Endothelial cell of umbilical vein (primary cell): ENCODE results near the gene KLF17. TPM values are rescaled to one million over a fixed set of nuclear protein-coding genes. Genes with fewer than 3 reads are reported as not detected.

Source experiments
- BruUV-seq: library from RNA; stranded (reverse); fragments of 400-500 nt; replicated peaks from 2 replicates; lab custom pipeline; 2021; lab: Mats Ljungman, UMichigan
- CTCF ChIA-PET: fragments of 300-600, 350-600 bp; sonication (Branson Sonifier 250); formaldehyde crosslinking; loops from one replicate; lab custom pipeline; 2021; ENCODE audit warnings: antibody characterized with exemption, inconsistent platforms; lab: Charles Lee
- POLR2A ChIA-PET: fragments of 300-600, 350-600 bp; sonication (Branson Sonifier 250); formaldehyde crosslinking; loops from one replicate; lab custom pipeline; 2021; ENCODE audit warnings: antibody characterized with exemption, inconsistent platforms; lab: Charles Lee
- DNase-seq: peaks from one replicate; pipeline ENCODE4 v3.0.0-alpha.2; 2011; ENCODE audit warnings: low read depth, low spot score
- FAIRE-seq: peaks from 2 replicates; lab custom pipeline; 2011; peaks lifted over from hg19 to GRCh38; lab: Jason Lieb, UNC
- H2AFZ ChIP-seq: 2 replicates; pipeline ENCODE4 v1.6.0; 2012; ENCODE audit warnings: low read depth, low read length, control low read depth, inconsistent platforms
- H3K27ac ChIP-seq: 2 replicates; pipeline ENCODE4 v1.5.1; 2011; ENCODE audit warnings: low read depth, mild to moderate bottlenecking, control low read depth, low read length, moderate library complexity; ENCODE audit not compliant: insufficient read depth
- H3K27me3 ChIP-seq, 2 experiments: 2 replicates each; pipeline versions ENCODE4 v1.6.0 to v1.6.1; 2011; ENCODE audit warnings: low read length in 2 of 2, mixed read lengths in 1 of 2; ENCODE audit not compliant: control insufficient read depth in 2 of 2, insufficient read depth in 2 of 2
- H3K36me3 ChIP-seq, 2 experiments: 2 replicates in 1 of 2; 3 replicates in 1 of 2; pipeline ENCODE4 v1.5.1; 2011; ENCODE audit warnings: low read length in 2 of 2, mild to moderate bottlenecking in 1 of 2, moderate library complexity in 1 of 2; ENCODE audit not compliant: control insufficient read depth in 2 of 2, insufficient read depth in 2 of 2; ENCODE audit errors: extremely low read depth in 1 of 2
- H3K4me1 ChIP-seq: 3 replicates; pipeline ENCODE4 v1.5.1; 2011; ENCODE audit warnings: mild to moderate bottlenecking, low read length; ENCODE audit not compliant: control insufficient read depth, insufficient read depth; ENCODE audit errors: extremely low read depth
- H3K4me2 ChIP-seq: 2 replicates; pipeline ENCODE4 v1.6.1; 2011; ENCODE audit warnings: low read length, control low read depth, mixed read lengths; ENCODE audit not compliant: insufficient read depth
- H3K4me3 ChIP-seq, 3 experiments: fragments of 200-600 bp in 1 of 3; sonication (generic), shearing (Covaris generic) in 1 of 3; replicated peaks in 1 of 3; 2 replicates each; pipeline ENCODE4 v1.5.1; 2011 to 2016; ENCODE audit warnings: control low read depth in 3 of 3, low read length in 3 of 3, mild to moderate bottlenecking in 2 of 3, inconsistent platforms in 1 of 3, low read depth in 1 of 3, moderate library complexity in 1 of 3; ENCODE audit not compliant: insufficient read depth in 1 of 3
- H3K79me2 ChIP-seq: 2 replicates; pipeline ENCODE4 v1.6.0; 2012; ENCODE audit warnings: low read length, inconsistent platforms; ENCODE audit not compliant: control insufficient read depth, insufficient read depth
- H3K9ac ChIP-seq: replicated peaks from 2 replicates; pipeline ENCODE3; 2011; ENCODE audit warnings: low read length, control low read depth; ENCODE audit not compliant: insufficient read depth; ENCODE audit errors: extremely low read depth
- H3K9me1 ChIP-seq: replicated peaks from 3 replicates; pipeline ENCODE4 v1.6.0; 2011; ENCODE audit warnings: mild to moderate bottlenecking, low read length; ENCODE audit not compliant: control insufficient read depth, insufficient read depth; ENCODE audit errors: extremely low read depth
- H3K9me3 ChIP-seq: replicated peaks from 2 replicates; pipeline ENCODE4 v1.5.1; 2012; ENCODE audit warnings: low read length, inconsistent platforms; ENCODE audit not compliant: control insufficient read depth, insufficient read depth
- H4K20me1 ChIP-seq: replicated peaks from 2 replicates; pipeline ENCODE3; 2011; ENCODE audit warnings: mild to moderate bottlenecking, low read length; ENCODE audit not compliant: control insufficient read depth, insufficient read depth; ENCODE audit errors: extremely low read depth
- CTCF ChIP-seq, 2 donors: IDR thresholded peaks; 1 replicate in 1 of 2; 2 replicates in 1 of 2; pipeline ENCODE4 v1.5.1; 2011; ENCODE audit warnings: low read length in 2 of 2, mild to moderate bottlenecking in 2 of 2, moderate library complexity in 2 of 2, control low read depth in 1 of 2, inconsistent platforms in 1 of 2, low read depth in 1 of 2; ENCODE audit not compliant: insufficient read depth in 1 of 2; ENCODE audit errors: extremely low read depth in 1 of 2
- EZH2 ChIP-seq: IDR thresholded peaks from 2 replicates; pipeline ENCODE4 v1.6.1; 2012; ENCODE audit warnings: borderline replicate concordance, low read depth, mild to moderate bottlenecking, moderate library complexity, low read length, inconsistent platforms; ENCODE audit not compliant: severe bottlenecking
- FOS ChIP-seq: IDR thresholded peaks from 2 replicates; pipeline ENCODE4 v1.6.1; 2011; ENCODE audit warnings: mild to moderate bottlenecking, low read length, moderate library complexity, borderline replicate concordance; ENCODE audit not compliant: insufficient read depth
- GATA2 ChIP-seq: IDR thresholded peaks from 2 replicates; pipeline ENCODE4 v1.7.0; 2011; ENCODE audit warnings: low read depth, mild to moderate bottlenecking, moderate library complexity, mixed read lengths, low read length; ENCODE audit not compliant: insufficient read length, insufficient read depth
- JUN ChIP-seq: IDR thresholded peaks from 2 replicates; pipeline ENCODE4 v1.6.1; 2011; ENCODE audit warnings: borderline replicate concordance, low read depth; ENCODE audit not compliant: insufficient read length, insufficient read depth
- MYC ChIP-seq: IDR thresholded peaks from one replicate; pipeline ENCODE4 v1.6.1; 2011; ENCODE audit warnings: mild to moderate bottlenecking, low read depth, low read length
- POLR2A ChIP-seq: IDR thresholded peaks from 2 replicates; pipeline ENCODE4 v1.6.1; 2012; ENCODE audit warnings: low read depth, mild to moderate bottlenecking, control low read depth, low read length
- POLR2AphosphoS5 ChIP-seq: IDR thresholded peaks from 2 replicates; pipeline ENCODE4 v1.6.1; 2012; ENCODE audit warnings: low read depth, mild to moderate bottlenecking, control low read depth, low read length, moderate library complexity; ENCODE audit not compliant: insufficient read depth
- dilution Hi-C: fragments of 300-500 bp; cut with MboI; formaldehyde crosslinking; loops from one replicate; pipeline ENCODE4 v1.15.0; 2019; ENCODE audit warnings: low sequenced_read_pairs; ENCODE audit not compliant: extremely low pct_ligation_motif_present
- intact Hi-C: fragments of 100-400 bp; cut with micrococcal nuclease; formaldehyde crosslinking; loops from one replicate; pipeline ENCODE4 v1.10.0; 2022
- polyA plus RNA-seq, 4 experiments: library from polyadenylated mRNA; depleted of rRNA in 3 of 4; stranded (reverse) in 3 of 4; unstranded in 1 of 4; fragments of >200 nt; gene quantifications; 2 replicates each; pipeline versions ENCODE4 v1.2.1 to v1.2.3, GENCODE V29; 2011 to 2012; ENCODE audit warnings: missing spikeins in 1 of 4
- total RNA-seq: library from RNA; stranded (reverse); gene quantifications from 2 replicates; pipeline ENCODE4 v1.2.3, GENCODE V29; 2021
- TF ChIP-seq, protein P1 (sequence below): IDR thresholded peaks from 2 replicates; pipeline ENCODE4 v1.6.1; 2011; ENCODE audit not compliant: insufficient read depth, insufficient read length

The KLF17 gene
- total and polyA plus RNA-seq, 2 donors (not counting 3 experiments of a cell fraction or from before 2014, with no cell fraction given) = not detected

DNA sequence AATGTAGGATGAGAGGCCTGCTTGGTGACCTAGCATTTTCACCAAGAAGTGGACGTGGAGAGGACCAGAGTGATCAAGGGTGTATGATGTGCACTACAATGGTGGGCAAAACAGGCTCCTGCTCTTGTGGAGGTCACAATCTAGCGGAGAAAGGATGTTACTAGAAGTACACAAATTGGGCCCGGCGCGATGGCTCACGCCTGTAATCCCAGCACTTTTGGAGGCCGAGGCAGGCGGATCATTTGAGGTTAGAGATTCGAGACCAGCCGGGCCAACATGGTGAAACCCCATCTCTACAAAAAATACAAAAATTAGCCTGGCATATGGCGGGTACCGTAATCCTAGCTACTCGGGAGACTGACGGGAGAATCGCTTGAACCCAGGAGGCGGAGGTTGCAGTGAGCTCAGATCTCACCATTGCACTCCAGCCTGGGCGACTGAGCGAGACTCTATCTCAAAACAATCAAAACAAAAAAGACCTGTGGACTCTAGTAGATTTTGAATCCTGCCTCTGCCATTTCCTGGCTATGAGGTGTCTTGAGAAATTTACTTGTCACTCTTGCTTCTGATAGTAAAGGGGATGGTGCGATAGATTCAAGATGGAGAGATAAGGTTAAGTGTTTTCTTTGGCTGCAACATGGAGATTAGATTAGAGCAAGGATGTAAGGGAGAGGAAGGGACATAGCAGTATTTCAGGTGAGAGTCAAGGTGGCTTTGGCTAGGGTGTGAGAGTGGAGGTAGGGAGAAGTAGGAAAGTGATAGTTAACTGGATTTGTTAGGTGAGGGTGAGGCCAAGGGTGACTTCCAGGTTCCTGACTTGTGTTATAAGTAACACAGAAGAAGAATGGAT is 15.7 kb downstream of the KLF17 start:
- Histone ChIP-seq H3K4me2 (no peak overlapping the region), H3K27ac (no peak overlapping the region), H3K4me3 (no peak overlapping the region), H3K9me1 (no peaks in the 10 kb centered on the region), H3K9ac (no peak overlapping the region), H3K9me3 (no peaks in the 10 kb centered on the region), H3K79me2 (no peaks in the 10 kb centered on the region), H3K4me1 (no peaks in the 10 kb centered on the region), H2AFZ (no peak overlapping the region), H4K20me1 (no peaks in the 10 kb centered on the region), H3K36me3 (no peaks in the 10 kb centered on the region), H3K27me3 (peaks cover 2 to 5% of the 10 kb centered on the region in 2 experiments)
- ChIA-PET POLR2A (no interaction called here), CTCF (no interaction called here)
- TF ChIP-seq CTCF (IDR thresholded peaks at IDR 0.05; ENCODE audit: extremely low read depth in 1 of 2, insufficient read depth in 1 of 2, low read depth in 1 of 2, low read length in 2 of 2) (no peak), JUN (no peak), GATA2 (no peak), POLR2AphosphoS5 (no peak), EZH2 (no peak), FOS (no peak), MYC (no peak), POLR2A (no peak)
- TF ChIP-seq, protein P1, sequence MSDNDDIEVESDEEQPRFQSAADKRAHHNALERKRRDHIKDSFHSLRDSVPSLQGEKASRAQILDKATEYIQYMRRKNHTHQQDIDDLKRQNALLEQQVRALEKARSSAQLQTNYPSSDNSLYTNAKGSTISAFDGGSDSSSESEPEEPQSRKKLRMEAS = no peak
- DNase-seq = no peak
- no peak for FAIRE-seq
- dilution Hi-C loops = no loop called here
- no TSS peak for BruUV-seq
- intact Hi-C loops = no loop called here
